HG03159 (cell line): ENCODE results near the gene CCDC85C.

Experiments
- ATAC-seq: cut with Tn5 transposase; IDR thresholded peaks from one replicate; pipeline ENCODE4 v1.9.1; 2021; ENCODE audit warnings: mild to moderate bottlenecking, moderate library complexity; ENCODE audit not compliant: unreplicated experiment

CCDC85C gene

DNA sequence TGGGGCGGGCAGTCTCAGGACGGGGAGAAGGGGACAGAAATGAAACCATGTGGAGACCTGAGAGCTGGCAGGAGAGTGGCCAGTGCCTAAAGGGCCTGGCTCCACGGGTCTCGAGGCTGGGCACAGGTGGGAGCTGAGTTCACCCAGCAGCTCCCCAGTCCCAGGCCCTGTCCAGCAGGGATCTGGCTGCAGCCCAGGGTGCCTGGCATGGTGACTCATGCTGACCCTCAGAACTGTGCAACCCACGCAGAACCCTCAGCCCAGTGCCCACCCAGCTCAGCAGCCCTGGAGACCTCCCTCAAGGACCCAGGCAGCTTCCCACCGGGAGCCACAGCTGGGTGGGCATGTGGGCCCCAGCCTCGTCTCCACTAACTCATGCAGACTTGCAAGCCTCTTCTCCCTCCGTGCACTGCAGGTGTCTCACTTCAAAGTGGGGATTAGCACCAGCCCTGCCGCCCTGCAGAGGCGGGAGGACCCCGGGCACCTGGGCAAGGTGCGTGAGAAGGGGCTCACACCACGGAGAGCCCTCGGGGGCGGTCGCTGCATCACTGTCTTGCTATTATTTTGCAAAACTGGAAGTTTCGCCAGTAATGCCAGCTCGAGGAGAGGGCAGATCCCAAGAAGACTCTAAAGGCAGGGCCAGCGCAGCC lies 76.5 kb downstream of the CCDC85C start:
- no peak for ATAC-seq

DNA sequence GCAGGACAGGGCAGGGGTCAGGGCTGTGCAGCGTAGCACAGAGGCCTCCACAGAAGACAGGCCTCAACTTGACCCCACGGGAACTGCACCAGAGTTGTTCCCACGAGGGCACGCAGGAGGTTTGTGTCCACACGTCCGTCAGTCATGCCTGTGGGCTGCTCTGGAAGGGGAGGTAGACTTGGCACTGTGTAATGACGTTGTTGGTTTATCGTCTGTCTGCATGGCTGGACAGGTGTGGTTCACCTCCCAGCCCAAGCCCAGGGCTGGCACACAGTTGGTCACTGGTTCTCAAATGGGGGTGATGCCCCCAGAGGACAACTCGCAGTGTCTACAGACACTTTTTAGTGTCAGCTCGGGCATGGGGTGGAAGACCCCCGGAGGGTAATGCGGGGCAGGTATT lies 77.0 kb downstream of the CCDC85C start:
- ATAC-seq, result no peak

DNA sequence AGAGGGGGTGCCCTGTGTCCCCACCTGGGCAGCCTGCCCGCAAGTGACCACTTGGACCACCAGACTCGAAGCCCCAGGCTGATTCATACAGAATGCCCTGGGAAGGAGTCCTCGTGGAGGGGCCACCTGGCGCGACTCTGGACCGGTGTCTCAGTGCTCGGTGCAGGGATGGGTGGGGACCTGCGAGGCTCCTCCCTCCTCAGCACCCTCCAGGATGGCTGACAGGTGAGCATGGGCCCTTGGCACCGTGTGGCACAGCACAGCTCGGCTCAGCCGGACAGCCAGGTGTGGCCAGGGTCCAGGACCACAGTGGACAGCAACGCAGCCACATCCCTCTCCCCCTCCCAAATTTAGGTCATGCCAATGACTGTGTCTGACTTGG lies 78.3 kb downstream of the CCDC85C start:
- ATAC-seq, result no peak

DNA sequence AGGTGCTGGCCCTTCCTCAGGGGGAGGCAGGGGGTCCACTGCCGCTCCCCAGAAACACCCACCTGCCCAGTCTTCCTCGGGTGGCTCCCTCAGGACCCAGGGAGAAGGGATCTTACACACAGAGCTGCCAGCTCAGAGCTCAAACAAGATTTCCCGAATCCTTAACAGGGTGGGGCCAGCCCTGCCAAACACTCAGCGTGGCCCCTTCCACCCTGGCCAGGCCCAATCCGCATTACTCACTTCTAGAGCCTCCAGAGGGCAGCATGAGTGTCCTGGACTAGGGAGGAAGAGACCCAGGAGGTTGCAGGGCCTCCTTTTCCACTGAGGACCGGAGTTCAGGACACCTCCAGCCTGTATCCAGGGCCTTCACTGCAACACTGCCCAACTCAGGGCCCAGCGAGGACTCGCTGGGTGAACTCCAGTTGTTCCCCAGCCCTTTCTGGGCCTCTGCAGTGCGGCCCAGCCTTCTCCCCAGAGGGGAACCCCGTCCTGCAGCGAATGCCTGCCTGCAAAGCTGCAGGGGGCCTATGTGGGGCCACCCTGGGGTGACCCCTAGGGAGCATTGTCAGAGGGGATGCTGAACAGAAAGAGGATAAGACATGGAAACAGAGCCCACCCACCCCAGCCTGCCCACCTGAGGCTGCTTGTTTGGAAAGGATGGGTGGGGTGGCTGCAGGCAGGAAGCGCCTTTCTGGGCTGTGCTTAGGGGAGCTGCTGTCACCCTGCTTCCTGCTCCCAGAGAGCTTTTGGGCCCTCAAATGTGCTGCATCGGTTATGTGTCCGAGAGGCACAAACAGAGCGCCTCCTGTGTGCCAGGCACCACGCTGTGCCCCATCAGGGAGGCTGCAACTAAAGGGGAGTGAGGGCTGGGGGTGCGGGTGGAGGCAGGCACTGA lies 79.0 kb downstream of the CCDC85C start:
- no peak for ATAC-seq

DNA sequence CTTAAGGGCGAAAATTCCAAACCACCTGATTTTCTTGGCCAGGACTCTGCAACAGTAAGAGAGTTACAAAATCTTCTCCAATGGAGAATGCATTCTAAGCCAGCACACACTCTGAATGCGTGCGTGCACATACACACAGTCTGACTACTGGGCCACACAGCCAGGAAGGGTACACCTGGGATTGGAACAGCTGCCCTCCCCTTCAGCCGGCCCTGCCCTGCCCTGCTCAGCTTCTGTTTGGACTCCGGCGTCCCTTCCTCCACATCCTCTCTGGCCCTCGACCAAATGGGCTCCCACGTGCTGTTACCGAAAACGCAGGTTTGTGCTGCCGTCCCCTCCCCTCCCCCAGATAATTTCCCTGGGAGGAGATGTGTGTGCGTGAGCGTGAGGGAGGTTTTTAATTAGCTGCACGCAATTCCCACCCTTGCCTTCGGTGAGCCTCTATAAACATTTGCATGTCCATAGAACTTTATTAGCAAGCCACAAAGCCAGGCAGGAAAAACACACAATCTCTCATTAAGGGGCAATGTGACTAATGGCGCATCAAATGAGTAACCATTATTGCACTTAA lies 79.8 kb downstream of the CCDC85C start:
- no peak for ATAC-seq

DNA sequence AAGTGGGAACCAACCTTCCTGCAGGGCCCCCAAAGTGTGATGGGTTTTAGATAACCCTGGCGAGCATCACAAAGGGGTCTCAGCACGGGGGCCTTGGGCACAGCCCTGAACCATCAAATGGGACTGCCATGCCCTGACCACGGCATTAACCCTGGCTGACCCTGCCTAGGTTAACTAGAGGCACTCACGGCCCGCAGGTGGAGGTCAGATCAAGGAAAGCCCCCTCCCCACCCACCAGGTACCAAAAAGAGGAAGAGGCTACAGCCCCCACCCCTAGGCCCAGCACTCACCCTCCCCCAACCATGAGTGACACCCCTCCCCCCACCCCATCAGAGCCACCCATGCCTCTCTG lies 80.3 kb downstream of the CCDC85C start:
- no peak for ATAC-seq

DNA sequence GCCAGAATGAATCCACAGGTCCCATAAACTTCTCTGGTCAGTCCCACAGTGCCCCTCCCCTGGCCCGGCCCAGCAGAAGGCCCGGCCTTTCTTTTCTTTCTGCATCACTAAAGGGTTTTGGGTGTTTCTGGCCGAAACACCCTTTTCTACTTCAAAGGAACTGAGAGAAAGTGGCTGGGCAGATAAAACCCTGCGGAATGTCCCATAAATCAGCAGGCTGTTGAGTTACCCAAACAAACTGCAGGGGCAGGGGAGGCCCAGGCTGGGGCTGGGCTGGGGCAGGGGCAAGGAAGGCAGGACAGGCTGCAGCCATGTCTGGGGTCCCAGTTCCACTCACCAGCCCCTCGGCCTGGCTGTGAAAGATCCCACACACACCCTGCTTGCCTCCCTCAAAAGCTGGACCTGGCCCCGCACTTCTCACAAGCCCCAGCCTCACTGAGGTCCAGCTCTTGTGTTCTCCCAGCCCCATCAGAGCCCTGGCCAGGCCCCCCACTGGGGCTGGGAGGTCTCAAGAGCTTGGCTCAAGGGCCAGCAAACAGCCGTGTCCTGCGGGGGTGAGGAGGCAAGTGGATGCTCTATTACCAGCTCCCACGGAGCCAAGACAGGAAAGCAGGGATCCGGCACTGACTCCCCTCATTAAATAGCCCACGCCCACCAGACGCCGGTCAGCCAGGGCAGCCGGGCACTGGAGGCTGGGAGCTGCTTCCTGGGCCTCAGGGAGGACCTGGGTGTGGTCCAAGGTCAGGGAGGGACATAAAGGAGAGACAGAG lies 80.9 kb downstream of the CCDC85C start:
- no peak for ATAC-seq

GRCh38 chr14:99522457-99522891 lies 81.5 kb downstream of the CCDC85C start:
- no peak for ATAC-seq

- no peak for ATAC-seq
Measured at GRCh38 chr14:99522025-99522401, 82.0 kb downstream of the CCDC85C start.

GRCh38 chr14:99521176-99522024 lies 82.6 kb downstream of the CCDC85C start:
- ATAC-seq, result no peak

- ATAC-seq, result no peak
Measured at GRCh38 chr14:99520571-99521081, 83.4 kb downstream of the CCDC85C start.

DNA sequence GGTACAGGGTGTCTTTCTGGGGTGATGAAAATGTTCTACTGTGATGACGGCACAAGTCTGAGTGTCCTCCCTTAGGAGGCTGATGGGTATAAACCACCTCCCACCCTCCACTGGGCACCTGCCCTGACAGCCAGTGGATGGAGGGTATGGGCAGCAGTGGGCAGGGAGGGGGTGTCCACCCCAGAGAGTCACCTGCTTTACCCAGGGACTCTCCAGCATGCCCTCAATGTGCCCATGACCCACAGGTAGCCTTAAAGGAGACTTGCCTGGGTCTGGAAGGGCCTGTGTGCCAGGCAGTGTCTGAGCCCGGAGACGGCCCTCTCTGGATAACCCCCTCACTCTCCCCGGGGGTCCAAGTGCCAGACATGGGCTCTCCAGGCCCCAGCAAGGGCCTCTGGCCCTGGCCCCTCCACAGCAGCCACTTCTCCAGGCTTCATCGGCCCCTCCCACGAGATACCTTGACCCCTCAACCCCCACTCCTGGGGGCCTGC lies 84.0 kb downstream of the CCDC85C start:
- no peak for ATAC-seq

DNA sequence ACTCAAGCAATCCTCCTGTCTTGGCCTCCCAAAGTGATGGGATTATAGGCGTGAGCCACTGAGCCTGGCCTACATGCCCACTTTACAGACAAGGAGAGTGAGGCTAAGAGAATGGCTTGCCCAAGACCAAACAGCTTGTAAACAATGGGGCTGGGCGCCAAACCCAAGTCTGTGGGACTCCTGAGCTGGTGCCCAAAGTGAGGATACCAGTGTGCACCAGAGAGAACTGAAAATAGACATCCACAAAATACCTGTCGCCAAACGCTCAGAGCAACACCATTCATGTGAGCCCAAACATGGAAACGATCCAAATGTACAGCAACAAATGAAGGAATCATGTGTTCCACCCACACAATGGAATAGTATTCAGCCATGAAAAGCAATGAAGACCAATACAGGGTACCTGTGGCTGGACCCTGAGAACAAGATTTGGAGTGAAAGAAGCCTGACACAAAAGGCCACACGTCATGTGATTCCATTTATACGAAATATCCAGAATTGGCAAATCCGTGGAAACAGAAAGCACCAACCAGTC lies 84.6 kb downstream of the CCDC85C start:
- no peak for ATAC-seq

DNA sequence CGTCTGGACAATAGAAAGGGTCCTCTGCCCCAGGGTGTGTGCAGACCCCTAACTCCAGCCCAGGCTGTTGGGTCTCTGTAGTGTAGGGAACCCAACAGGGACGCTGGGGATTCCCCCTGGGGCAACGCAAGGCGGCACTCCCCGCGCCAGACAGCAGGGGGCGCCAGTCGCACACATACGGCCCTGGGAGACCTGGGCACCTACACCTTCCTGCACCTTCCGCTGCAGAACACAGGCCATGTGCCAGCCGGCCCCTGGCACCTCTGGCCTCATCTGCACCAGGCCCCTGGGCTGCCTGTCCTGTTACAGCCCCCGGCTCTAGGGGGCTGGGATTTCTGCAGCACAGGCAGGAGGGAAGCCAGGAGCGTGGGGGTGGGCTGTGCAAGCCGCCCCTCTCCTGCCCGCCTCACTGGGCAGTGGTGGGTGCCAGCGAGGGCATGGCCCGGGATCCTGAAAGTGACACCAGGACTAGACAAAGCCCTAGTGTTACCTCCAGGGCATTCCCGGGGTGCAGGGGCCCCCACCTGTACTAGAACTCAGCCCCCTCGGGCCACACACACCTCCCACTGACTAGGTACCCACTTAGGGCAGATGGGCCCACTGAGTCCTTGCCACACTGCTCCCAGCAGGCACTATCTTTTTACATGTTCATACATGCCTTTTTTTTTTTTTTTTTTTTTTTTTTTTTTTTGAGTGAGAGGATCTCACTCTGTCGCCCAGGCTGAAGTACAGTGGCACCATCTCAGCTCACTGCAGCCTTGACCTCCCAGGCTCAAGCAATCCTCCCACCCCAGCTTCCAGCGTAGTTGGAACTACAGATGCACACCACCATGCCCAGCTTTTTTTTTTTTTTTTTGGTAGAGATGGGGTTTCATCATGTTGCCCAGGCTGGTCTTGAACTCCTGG lies 85.3 kb downstream of the CCDC85C start:
- peak; percentile 72 for ATAC-seq

GRCh38 chr14:99517643-99518381 lies 86.2 kb downstream of the CCDC85C start:
- no peak for ATAC-seq

- ATAC-seq, result no peak
Measured at GRCh38 chr14:99516871-99517642, 87.0 kb downstream of the CCDC85C start.

DNA sequence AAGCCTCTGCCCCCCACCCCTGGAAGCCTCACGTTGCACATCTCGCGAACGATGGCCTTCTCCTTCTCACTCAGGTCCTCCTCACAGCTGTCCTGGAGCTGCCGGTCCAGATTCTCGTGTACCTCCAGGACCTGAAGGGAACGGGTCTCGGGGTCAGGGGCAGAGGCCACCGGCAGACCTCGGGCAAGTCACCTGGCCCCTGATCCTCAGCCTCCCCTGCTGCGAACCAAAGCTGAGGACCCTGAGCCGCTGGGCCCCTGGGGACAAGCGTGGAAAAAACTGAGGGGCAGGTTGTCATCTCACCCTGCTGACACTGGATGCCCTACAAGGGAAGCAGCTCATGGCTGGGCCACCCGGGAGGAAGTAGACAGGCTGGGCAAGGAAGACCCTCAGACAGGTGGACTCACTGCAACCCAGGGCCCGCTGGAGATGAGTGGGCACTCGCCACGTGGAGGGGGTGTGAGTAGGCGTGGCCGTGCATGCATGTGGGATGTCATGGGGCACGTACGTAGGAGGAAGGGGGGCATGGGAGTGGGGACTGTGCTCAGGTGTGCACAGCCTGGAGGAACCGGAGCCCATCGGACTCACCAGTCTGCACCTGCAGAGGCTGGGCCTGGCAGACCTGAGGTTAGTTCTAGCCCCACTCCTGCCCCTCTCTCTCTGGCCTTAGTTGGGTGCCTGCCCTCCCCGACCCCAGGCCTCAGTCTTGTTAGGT lies 87.7 kb downstream of the CCDC85C start:
- no peak for ATAC-seq
